ENCODE results near the gene H1-8. TPM values are rescaled to one million over a fixed set of nuclear protein-coding genes. Genes with fewer than 3 reads are reported as not detected.

Gene H1-8
- total RNA-seq, 4 donors from 2014 or later: not detected

DNA sequence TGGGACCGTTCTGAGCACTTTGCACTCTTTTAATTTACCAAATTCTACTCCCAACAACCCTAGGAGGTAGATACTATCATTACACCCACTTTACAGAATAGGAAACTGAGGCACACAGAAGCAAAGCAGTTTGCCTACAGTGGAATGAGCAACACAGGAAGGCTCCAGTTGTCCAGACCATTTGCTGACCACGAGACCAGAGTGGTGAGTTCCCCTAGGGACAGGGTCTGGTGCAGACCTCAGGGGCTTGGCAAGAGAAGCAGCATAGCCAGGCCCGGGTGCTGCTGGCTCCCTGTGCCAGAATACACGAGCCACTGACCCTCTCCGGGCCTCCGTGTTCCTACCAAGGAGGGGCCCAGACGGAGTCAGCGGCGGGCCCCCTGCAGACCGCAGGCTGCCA is 37.0 kb downstream of the H1-8 start:
- no peak for TF ChIP-seq POLR2A (IDR thresholded peaks at IDR 0.05)
- TF ChIP-seq CTCF (IDR thresholded peaks at IDR 0.05 in 4 of 5, conservative IDR thresholded peaks at IDR 0.05 in 1 of 5): no peak
- Histone ChIP-seq H3K27ac (peak overlapping the region in 1 of 4 donors; percentile 23), H3K4me3 (no peak overlapping the region), H3K9me3 (no peaks in the 10 kb centered on the region), H3K27me3 (no peaks in the 10 kb centered on the region), H3K4me1 (peaks cover 11% of the 10 kb centered on the region in 2 donors), H3K36me3 (no peaks in the 10 kb centered on the region)
- intact Hi-C loops (cut with DNase I; ENCODE audit: low total_unique reads) (no loop called here), in situ Hi-C loops (cut with MboI; ENCODE audit: low sequenced_read_pairs in 4 of 4) (no loop called here)
- DNase-seq (no peak), ATAC-seq (no peak)

- H3K4me1 ChIP-seq: peaks cover 11% of the 10 kb centered on the region in 2 donors
- intact Hi-C loops (cut with DNase I; ENCODE audit: low total_unique reads) (no loop called here), in situ Hi-C loops (cut with MboI; ENCODE audit: low sequenced_read_pairs in 4 of 4) (no loop called here)
- no peaks in the 10 kb centered on the region for H3K9me3 ChIP-seq
- no peaks in the 10 kb centered on the region for H3K36me3 ChIP-seq
- DNase-seq: no peak
- TF ChIP-seq POLR2A (IDR thresholded peaks at IDR 0.05) (no peak), CTCF (IDR thresholded peaks at IDR 0.05 in 4 of 5, conservative IDR thresholded peaks at IDR 0.05 in 1 of 5) (no peak)
- no peak overlapping the region for H3K27ac ChIP-seq
- no peak for ATAC-seq
- no peak overlapping the region for H3K4me3 ChIP-seq
- no peaks in the 10 kb centered on the region for H3K27me3 ChIP-seq
Observed at GRCh38 chr3:129581623-129582022, 38.6 kb downstream of the H1-8 start.

GRCh38 chr3:129582799-129583198 is 39.8 kb downstream of the H1-8 start:
- TF ChIP-seq CTCF (IDR thresholded peaks at IDR 0.05 in 4 of 5, conservative IDR thresholded peaks at IDR 0.05 in 1 of 5) (no peak), POLR2A (IDR thresholded peaks at IDR 0.05) (no peak)
- Histone ChIP-seq H3K9me3 (no peaks in the 10 kb centered on the region), H3K27ac (no peak overlapping the region), H3K27me3 (no peaks in the 10 kb centered on the region), H3K4me1 (peaks cover under 1 to 6% of the 10 kb centered on the region in 2 donors), H3K4me3 (no peak overlapping the region), H3K36me3 (no peaks in the 10 kb centered on the region)
- no peak for DNase-seq
- in situ Hi-C loops (cut with MboI; ENCODE audit: low sequenced_read_pairs in 4 of 4) (no loop called here), intact Hi-C loops (cut with DNase I; ENCODE audit: low total_unique reads) (no loop called here)
- no peak for ATAC-seq

DNA sequence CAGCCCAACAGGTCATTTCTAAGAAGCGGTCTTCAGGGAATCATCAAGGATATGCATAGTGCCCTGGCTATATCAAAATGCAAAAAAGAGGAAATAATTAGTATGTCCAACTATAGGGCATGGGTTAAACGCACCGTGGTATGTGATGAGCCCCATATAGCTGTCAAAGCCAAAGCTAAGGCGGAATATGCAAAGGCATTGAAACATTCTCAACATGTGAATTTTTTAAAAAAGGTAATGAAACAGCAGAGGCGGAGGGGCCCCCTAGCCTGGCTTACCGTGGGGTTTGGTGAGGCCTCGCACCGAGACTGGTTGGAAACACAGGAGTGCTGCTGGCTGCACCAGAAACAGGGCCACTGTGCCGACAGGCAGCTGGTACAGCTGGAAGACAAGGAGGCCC is 40.3 kb downstream of the H1-8 start:
- in situ Hi-C loops (cut with MboI; ENCODE audit: low sequenced_read_pairs in 4 of 4): no loop called here
- H3K27me3 ChIP-seq: no peaks in the 10 kb centered on the region
- ATAC-seq (no peak), DNase-seq (no peak)
- H3K9me3 ChIP-seq: no peaks in the 10 kb centered on the region
- TF ChIP-seq POLR2A (IDR thresholded peaks at IDR 0.05) (no peak), CTCF (IDR thresholded peaks at IDR 0.05 in 4 of 5, conservative IDR thresholded peaks at IDR 0.05 in 1 of 5) (no peak)
- no peaks in the 10 kb centered on the region for H3K36me3 ChIP-seq
- H3K4me1 ChIP-seq: peaks cover 0 to under 1% of the 10 kb centered on the region in 2 donors
- intact Hi-C loops (cut with DNase I; ENCODE audit: low total_unique reads): no loop called here
- no peak overlapping the region for H3K4me3 ChIP-seq
- H3K27ac ChIP-seq: no peak overlapping the region

DNA sequence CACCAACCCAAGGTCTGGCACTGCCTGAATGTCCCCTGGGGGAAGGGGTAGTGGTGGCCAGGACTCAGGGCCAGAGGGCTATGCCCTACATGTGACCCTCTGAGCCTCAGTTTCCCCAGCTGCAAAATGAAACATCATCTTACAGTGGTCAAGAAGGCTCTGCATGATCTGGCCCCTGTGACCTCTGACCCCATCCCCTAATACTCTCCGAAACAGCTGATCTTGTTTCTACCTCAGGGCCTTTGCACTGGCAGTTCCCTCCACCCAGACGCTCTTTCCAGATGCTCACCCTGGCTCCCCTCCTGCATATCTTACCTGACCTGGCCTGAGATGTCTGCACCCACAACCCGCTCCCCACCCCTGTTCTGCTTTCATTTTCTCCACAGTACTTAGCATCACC is 41.7 kb downstream of the H1-8 start:
- no peaks in the 10 kb centered on the region for H3K36me3 ChIP-seq
- no peak for ATAC-seq
- DNase-seq: no peak
- no peaks in the 10 kb centered on the region for H3K27me3 ChIP-seq
- in situ Hi-C loops (cut with MboI; ENCODE audit: low sequenced_read_pairs in 4 of 4) (no loop called here), intact Hi-C loops (cut with DNase I; ENCODE audit: low total_unique reads) (no loop called here)
- H3K4me1 ChIP-seq: no peaks in the 10 kb centered on the region
- no peak overlapping the region for H3K4me3 ChIP-seq
- H3K27ac ChIP-seq: no peak overlapping the region
- no peak for TF ChIP-seq CTCF (IDR thresholded peaks at IDR 0.05 in 4 of 5, conservative IDR thresholded peaks at IDR 0.05 in 1 of 5)
- TF ChIP-seq POLR2A (IDR thresholded peaks at IDR 0.05): no peak
- H3K9me3 ChIP-seq: no peaks in the 10 kb centered on the region

All from gastrocnemius medialis (tissue), 4 donors.